Lower leg skin (tissue), 3 donors: ENCODE measurements around the gene SFPQ.

Experiments used
- CTCF ChIP-seq, 3 donors: fragments of 450-650 bp; IDR thresholded peaks; one replicate each; pipeline ENCODE4 v1.5.1; 2016; ENCODE audit warnings: antibody characterized with exemption in 3 of 3, mild to moderate bottlenecking in 3 of 3, moderate library complexity in 2 of 3
- POLR2A ChIP-seq, 2 donors: fragments of 450-650 bp; IDR thresholded peaks; one replicate each; pipeline ENCODE4 v1.6.1; 2016 to 2017; ENCODE audit warnings: antibody characterized with exemption in 2 of 2, mild to moderate bottlenecking in 1 of 2, moderate library complexity in 1 of 2

- TF ChIP-seq CTCF (IDR thresholded peaks at IDR 0.05), result no peak
- no peak for TF ChIP-seq POLR2A (IDR thresholded peaks at IDR 0.05)
Measured at GRCh38 chr1:35191429-35192055, 1.4 kb downstream of the SFPQ start.
